HG03196 (cell line): ENCODE results near the gene ZNF555.
A peak's percentile ranks its signal among the peaks of the same experiment; 100 is the strongest.
"Not testable (repeated sequence)": the region's sequence is repeated elsewhere in the genome, so short reads cannot be mapped to it uniquely, and the experiment has no call there.

Experiments used
- ATAC-seq: cut with Tn5 transposase; IDR thresholded peaks from one replicate; pipeline ENCODE4 v1.9.1; 2021; ENCODE audit not compliant: unreplicated experiment

Gene ZNF555

DNA sequence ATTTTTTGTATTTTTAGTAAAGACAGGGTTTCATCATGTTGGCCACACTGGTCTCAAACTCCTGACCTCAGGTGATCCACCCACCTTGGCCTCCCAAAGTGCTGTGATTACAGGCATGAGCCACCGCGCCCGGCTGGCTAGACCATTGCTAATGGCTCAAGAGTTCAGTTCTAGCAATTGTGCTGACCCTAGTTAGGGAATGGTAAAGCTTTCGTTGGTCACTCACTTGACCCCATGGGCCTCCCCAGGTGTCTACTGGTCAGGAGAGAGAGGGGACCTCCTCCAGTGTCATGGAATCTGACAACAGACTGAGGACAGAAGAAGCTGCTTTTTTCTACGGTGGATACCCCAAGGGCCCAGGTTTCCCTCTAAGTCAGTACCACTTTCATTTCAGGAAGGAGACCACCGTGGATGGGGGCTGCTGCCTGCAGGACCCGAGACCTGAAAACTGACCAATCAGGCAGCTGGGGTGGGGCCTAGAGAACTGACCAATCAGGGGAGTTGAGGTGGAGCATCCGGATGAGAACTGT, 25.3 kb downstream of the ZNF555 start:
- ATAC-seq, result no peak

DNA sequence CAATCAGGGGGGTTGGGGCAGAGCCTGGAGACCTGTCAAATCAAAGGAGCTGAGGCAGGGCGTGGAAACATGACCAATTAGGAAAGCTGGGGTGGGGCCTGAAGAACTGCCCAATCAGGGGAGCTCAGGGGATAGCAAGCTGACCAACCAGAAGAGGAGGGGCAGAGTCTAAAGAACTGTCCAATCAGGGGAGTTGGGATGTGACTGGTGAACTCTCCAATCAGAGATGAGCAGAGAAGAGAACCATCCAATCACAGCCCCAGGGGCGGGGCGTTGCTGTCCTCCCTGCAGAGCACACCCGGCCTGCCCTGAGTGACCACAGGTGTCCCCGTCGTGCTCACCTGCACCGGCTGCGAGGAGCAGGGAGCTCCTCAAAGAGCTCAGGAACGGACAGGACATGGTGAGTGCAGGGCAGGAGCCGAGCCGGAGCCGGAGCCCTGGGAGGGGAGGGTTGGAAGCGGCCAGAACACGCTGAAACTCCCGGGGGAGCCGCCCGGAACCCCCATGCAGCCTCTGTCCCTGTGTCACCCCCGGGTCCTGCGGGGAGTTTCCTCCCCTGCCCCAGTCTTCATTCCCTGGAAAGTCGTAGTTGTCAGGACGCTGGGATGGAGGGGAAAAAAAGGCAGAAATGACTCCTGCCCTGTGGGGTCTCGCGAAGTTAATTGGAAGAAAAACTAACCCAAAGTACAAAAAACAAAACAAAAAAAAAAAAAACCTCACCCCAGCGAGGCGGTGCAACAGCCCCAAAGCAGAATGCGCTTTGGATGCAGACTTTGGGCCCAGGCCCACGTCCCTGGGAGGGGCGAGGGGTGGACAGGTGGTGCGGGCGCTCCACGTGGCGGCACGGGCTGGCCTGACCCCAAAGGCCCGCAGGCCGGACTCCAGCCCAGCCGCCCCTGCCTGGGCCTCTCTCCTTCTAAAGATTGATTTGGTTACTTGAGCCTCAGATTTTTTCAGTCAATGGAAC, 26.0 kb downstream of the ZNF555 start, which contains the start of gene ZNF556:
TSS of gene ZNF556 (plus strand) at position 311 of the 967 bp plus-strand sequence. CDS start at position 398, 87 bp downstream.
- ATAC-seq, result no peak

DNA sequence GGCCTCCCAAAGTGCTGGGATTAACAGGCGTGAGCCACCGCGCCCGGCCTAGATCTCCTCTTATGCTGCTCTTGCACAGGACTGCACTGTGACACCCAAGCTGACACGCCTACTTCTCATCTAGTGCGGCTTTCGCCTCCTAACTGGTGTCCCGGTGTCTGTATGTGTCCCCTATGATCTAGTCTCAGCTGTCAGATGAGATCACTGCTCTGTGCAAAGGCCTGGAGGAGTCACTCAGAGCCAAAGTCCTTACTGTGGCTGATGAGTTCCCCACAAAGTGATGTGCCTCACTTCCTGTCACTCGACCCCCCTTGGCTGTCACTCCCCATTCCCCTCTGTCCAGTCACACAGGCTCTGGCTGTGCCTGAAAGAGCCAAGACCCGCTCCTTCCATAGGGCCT, 28.3 kb downstream of the ZNF555 start:
- no peak for ATAC-seq

DNA sequence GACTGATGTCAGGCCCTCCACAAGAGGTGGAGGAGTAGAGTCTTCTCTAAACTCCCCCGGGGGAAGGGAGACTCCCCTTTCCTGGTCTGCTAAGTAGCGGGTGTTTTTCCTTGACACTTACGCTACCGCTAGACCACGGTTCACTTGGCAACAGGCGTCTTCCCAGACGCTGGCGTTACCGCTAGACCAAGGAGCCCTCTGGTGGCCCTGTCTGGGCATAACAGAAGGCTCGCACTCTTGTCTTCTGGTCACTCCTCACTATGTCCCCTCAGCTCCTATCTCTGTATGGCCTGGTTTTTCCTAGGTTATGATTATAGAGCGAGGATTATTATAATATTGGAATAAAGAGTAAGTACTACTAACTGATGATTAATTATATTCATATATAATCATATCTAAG, 30.9 kb downstream of the ZNF555 start:
- ATAC-seq, result not testable (repeated sequence)

DNA sequence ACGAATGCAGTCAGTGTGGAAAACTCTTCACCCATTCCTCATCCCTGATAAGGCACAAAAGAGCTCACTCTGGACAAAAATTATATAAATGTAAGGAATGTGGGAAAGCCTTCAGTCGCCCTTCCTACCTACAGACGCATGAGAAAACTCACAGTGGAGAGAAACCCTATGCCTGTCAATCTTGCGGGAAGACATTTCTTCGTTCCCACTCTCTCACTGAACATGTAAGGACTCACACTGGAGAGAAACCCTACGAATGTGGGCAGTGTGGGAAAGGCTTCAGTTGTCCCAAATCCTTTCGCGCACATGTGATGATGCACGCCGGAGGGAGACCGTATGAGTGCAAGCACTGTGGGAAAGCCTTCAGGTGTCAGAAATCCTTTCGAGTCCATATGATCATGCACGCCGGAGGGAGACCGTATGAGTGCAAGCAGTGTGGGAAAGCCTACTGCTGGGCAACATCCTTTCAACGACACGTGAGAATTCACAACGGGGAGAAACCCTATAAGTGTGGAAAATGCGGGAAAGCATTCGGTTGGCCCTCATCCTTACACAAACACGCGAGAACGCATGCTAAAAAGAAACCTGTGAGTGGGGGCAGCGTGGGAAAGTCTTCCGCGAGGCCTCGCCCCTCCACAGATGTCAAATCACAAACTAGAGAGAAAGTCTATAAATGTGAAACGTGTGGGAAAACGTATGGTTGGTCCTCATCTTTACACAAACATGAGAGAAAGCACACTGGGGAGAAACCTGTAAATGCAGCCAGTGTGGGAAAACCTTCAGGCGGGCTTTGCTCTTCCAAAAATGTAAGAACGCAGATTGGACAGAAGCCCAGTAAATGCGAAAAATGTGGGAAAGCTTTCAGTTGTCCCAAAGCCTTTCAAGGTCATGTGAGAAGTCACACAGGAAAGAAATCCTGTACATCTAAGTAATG, 36.4 kb downstream of the ZNF555 start:
- ATAC-seq, result no peak

DNA sequence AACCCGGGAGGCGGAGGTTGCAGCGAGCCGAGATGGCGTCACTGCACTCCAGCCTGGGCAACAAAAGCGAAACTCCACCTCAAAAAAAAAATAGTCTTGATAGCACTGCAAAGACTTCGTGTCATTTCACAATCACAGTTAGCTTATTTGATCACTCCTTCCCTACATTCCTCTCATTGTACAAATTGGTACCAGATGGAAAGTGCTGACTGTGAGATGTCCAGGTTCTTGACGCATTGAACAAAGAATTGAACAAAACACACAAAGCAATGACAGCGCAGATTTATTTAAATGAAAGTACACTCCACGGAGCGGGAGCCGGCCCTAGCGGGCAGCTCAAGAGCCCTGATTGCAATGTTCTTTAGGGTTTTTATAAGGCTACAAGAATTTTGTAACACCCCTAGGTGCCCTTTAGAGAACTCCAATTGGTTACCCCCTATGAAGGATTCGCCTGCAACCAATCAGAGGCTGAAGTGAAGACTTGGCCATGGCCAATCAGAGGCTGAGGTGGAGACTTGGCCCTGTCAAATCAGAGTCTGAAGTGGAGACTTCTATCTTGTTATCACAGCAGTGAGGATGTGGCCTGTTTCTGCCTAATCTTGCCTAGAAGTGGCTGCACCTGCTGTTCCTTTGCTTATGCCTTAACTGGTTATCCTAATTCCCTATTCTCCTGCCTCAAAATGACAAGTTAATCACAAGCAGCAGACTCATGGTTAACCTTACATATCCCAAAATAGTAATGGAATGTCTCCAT, 42.6 kb downstream of the ZNF555 start:
- no peak for ATAC-seq

DNA sequence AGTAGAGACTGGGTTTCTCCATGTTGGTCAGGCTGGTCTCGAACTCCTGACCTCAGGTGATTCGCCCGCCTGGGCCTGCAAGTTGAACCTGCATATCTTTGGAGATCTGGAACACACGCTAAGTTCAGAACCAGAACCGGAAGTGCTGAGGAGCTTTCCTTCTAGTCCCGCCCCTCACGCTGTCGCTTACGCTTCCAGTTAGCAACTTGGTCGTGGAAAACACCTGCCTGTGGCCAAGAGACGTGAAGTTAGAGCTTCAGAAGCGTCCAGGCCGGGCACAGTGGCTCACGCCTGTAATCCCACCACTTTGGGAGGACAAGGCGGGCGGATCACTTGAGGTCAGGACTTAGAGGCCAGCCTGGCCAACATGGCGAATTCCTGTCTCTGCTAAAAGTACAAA, 44.5 kb downstream of the ZNF555 start:
- ATAC-seq, result no peak

DNA sequence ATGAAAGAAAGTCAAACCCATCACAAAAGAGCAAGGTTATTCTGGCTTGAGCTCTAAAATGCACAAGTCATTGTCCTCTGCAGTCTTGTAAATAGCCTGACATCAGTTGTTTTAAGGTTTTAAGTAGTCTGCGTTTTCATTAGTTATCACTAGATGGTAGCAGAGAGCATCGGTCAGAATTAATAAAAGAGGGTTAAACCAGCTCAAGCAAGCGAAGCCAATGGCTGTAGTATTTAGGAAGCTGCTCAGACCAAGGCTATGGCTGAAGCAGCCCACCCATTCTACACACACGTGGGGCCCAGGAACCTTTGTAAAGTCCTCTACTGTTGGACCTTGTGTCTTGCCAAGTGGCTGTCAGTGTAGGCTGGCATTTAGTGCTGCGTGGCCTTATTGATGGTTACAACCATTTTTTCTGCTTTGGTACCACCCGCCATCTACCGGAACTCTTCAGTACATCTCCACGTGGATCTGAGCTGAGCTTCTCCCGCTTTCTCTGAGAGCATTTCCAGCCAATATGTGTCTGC, 46.2 kb downstream of the ZNF555 start:
- no peak for ATAC-seq

DNA sequence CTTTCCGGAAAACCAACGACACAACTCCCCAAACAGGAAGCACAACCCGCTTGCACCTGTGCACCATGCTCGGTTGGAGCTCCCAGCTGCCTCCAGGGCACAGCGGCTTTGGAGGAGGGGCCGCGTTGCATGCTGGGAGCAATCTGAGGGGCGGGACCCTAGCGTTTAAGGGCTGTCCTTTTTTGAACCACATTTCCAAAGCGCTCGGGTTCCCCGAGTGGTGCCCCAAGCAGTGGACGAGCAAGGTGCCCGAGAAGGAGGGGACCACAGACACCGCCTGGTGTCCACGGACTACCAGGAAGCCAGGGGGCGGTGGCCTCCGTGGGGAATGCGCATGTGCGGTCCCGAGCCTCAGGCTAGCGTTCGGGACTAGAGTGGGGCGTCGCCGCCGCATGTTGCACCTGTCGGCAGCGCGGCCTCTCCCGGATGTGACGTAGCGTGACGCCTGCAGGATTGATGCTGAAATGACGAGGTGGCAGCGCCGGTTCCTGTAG, 47.5 kb downstream of the ZNF555 start:
- ATAC-seq, result no peak

DNA sequence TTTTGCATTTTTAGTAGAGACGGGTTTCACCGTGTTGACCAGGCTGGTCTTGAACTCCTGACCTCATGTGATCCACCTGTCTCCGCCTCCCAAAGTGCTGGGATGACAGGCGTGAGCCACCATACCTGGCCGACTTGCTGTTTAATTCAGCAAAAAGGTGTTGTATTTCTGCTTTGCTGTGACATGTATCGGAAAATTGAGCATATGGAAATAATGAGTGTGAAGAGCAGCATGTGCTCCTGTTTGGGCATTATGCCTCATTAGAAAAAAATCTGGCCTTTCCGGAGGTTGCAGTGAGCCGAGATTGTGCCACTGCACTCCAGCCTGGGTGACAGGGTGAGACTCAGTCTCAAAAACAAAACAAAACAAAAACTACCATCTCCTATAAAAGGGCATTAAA, 49.3 kb downstream of the ZNF555 start:
- not testable (repeated sequence) for ATAC-seq

DNA sequence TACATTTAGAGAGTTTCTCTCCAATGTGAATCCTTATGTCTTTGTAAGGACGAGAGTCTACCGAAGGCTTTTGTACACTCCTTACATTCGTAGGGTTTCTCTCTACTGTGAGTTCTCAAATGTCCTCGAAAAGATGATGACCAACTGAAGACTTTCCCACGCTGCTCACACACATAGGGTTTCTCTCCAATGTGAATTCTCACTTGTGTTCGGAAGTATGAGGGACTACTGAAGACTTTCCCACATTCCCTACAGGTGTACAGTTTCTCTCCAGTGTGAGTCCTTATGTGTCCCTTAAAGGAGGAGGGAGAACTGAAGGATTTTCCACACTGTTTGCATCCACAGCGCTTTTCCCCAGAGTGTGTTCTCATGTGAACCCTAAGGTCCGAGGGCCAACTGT, 55.4 kb downstream of the ZNF555 start:
- ATAC-seq, result no peak

DNA sequence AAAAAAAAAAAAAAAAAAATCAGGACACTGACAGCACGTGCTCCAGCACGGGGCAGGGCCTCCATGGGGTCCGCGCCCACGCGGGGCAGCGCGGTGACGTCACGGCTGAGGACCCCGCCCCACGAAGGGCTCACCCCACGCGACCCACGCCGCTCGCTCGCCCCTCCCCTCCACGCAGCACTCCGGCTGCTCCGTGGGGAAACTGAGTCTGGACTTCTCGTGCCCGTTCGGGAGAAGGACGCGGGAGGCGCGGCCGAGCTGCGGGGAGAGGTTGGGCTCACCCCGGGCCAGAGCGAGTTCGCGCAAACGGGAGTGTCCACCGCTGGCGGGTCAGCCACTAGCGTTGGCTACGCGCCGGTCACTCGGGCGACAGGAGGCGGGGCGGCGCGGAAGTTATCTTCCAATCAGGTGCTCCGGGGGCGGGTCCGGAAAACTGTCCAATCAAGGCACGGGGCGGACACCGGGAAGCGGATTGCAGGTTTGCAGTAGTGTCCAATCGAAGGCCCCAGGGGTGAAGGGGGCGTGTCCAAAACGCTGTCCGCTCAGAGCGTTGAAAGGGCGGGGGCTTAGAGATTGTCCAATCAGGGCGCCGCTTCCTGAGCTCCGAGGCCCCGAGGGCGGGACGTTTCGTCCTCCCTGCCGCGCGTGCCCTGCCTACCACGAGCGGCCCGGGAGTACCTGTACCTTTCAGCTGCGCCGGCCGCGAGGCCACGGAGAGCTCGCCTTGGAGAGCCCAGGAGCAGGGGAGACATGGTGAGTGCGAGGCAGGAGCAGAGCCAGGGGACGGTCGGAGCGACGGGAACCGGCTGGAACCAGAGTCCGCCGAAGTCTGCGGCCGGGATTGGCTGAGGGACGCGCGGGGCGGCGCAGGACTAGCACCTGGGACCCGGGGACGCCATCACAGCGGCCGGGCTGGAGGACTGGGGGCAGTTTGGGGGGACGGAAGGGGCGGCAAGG, 59.3 kb downstream of the ZNF555 start, which contains the start of gene ZNF57:
TSS of gene ZNF57 (plus strand) at position 633 of the 957 bp plus-strand sequence. CDS start at position 751, 118 bp downstream.
- peak; percentile 91 for ATAC-seq

DNA sequence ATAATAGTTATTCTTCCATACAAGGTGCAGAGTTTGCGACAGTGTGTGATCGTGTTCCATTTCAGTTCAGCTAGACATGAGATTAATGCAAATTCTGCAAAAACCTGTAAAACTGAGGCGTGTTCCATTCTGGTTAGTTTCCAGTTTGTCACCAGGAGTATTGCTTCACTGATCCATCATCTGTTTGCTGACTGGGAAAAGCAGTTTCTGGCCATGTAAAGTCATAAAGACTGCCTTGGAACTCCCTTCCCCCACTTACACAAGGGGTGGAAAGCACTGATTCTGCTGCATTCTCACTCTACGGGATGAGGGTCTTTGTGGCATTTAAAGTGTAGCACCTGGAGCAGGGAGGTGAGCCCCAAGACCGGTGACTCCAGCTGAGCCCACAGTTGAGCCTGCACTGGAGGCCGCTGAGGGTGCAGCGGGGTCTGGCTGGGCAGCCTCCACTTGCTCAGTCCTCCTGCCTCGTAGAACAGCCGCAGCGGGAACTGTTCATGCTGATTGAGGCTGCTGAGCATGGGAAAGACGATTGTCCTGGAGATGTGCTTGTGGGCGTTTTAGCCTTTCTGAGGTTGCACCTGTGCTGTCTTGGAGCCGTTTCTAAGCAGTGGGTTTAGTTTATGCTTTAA, 61.4 kb downstream of the ZNF555 start:
- no peak for ATAC-seq

DNA sequence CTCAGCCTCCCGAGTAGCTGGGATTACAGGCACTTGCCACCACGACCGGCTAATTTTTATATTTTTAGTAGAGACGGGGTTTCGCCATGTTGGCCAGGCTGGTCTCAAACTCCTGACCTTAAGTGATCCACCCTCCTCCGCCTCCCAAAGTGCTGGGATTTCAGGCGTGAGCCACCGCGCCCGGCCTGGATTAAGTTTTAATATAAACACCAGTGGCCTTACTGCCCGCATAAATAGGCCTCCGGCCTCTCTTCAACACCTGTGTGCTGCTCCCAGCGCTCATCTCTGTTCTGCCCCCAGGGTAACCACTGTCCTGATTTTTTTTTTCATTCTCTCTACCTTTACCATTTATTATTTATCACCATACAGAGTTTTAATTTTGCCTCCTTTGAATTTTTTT, 62.1 kb downstream of the ZNF555 start:
- ATAC-seq, result not testable (repeated sequence)

DNA sequence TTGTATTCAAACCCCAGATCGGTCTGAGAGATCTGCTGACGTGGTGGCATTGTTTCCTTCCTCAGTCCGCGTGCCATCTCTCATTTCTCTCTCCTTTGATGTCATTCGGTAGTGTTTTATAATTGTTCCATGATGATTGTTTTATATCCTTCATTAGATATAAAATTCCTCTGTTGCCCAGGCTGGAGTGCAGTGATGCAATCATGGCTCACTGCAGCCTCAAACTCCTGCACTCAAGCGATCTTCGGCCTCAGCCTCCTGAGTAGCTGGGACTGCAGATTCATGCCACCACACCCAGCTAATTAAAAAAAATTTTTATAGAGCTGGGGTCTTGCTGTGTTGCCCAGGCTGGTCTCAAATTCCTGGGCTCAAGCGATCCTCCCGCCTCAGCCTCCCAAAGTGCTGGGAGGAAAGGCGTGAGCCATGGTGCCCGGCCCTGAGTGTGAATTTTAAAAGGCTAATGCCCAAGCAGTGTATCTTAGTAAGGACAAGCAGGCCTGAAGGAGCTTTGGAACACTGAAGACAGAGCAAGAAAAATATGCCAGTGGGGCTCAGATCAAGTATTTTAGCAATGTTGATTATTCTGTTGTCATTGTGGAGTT, 64.7 kb downstream of the ZNF555 start:
- no peak for ATAC-seq

DNA sequence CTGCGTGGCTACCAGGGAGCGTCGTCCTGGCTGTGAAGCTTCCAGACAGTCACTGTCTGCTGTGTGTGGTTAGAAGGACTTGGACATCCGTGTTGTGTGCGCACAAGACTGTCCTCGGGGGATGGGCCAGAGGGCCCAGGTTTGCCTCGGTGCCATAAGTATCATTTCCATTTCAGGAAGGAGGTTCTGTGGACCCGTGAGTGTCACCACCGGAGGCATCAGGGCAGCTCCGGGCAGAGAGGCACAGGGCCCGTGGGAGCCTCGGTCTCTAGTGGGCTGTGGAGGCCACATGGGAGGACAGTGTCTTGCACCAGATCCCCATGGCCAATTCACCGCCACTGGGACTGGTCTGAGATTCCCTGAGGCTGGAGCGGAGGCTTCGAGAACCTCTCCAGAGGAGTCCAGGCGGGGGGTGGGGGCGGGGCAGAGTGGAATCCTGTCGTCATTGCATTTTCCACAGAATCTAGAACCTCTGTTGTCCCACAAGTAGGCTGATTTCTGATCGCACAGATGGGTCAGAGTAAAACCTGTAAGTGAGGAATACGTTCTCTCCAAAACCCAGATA, 65.4 kb downstream of the ZNF555 start:
- ATAC-seq, result no peak
